GM18909 (cell line): Measurements from ENCODE around the gene MIB2.
A peak's percentile ranks its signal among the peaks of the same experiment; 100 is the strongest.
"Not testable (repeated sequence)": the region's sequence is repeated elsewhere in the genome, so short reads cannot be mapped to it uniquely, and the experiment has no call there.

Source experiments
- ATAC-seq: cut with Tn5 transposase; IDR thresholded peaks from one replicate; pipeline ENCODE4 v1.9.1; 2021; ENCODE audit warnings: mild to moderate bottlenecking; ENCODE audit not compliant: unreplicated experiment, poor library complexity

The MIB2 gene

DNA sequence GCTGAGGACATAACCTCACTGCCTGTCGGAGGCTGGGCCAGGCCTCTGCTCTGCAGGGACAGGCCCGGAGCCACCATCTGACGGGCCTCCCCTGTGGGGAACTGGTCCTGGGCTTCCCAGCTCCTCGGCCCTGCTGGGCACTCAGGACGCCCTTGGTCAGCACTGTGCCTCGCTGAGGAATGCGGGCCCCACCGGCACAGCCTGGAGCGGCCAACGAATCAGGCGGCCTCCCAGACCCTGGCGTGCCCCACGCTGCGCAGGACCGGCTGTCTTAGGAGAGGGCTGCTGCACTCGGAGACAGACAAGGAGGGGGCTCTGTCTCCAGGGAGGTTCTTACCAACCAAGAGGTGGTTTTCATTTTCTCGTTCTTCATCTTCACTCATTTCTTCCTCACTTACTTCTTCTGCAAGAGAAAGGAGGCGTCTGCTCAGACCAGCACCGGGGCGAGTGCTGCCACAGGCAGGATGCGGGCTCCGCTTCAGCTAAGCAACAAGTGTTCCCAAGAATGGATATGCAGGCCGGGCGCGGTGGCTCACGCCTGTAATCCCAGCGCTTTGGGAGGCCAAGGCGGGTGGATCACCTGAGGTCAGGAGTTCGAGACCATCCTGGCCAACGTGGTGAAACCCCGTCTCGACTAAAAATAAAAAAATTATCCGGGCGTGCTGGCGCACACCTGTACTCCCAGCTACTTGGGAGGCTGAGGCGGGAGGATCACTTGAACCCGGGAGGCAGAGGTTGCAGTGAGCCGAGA, 25.6 kb downstream of the MIB2 start:
- ATAC-seq: not testable (repeated sequence)

DNA sequence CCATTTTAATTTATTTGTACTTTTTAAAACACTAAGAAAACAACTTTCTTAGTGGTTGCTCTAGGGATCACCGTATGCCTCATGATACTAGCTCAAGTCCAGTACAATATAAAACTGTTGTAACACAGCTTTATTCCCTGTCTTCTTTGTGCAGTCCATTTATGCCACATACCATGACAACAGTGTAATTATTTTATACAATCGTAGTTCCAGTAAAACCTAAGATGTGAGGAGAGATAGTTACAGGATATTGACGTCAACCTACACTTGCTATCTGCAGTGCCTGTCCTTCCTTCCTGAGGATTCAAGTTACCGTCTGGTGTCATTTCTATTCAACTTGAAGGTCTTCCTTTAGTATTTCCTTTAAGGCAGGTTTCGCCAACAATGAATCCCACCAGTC, 31.0 kb downstream of the MIB2 start:
- ATAC-seq: not testable (repeated sequence)

DNA sequence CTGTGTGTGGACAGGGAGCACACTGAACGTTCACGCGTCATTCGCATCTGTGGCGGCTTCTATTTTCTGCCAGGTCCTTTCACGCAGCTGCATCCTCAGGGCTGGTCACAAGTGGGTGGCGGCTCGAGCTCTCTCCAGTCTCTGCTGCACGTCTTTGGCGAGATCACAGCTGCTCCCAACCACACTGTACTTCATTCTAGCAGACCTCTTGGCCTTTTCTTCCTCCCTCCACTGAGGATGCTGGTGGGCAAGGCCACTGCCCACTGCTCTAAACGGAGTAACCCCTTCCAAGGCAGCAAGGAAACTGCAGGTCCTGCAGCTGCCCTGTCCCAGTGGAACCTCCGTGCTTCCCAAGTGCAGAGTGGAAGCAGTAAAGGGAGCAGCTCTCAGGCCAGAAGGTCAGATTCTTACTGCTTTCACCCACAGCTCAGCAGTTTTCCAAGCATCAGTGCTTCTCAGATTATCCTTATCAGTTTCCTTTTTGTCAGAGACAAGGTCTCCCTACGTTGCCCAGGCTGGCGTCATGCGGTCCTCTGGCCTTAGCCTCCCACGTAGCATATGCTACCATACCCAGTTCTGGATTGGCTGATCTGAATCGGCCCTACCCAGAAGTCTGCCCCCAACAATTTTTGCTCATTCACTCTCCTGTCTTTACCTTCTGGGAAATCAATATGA, 32.4 kb downstream of the MIB2 start:
- not testable (repeated sequence) for ATAC-seq

DNA sequence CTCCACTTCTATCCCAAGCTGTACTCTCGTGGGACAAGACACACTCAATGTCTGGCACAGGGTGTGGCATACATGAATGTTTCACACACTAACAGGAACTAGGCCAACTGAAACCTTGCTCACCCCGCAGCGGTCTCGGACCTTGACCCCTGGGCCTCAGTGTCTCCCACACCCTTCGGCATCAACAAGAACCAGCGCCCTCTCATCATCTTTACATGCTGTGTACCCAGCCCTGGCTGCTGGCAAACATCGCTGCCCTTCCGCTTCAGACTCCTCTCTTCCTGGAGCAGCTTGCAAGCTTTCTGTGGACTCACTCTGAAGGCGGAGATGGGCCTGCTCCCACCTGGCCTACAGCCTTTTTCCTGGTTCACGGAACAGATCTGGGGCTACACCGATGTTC, 33.0 kb downstream of the MIB2 start:
- ATAC-seq: not testable (repeated sequence)

DNA sequence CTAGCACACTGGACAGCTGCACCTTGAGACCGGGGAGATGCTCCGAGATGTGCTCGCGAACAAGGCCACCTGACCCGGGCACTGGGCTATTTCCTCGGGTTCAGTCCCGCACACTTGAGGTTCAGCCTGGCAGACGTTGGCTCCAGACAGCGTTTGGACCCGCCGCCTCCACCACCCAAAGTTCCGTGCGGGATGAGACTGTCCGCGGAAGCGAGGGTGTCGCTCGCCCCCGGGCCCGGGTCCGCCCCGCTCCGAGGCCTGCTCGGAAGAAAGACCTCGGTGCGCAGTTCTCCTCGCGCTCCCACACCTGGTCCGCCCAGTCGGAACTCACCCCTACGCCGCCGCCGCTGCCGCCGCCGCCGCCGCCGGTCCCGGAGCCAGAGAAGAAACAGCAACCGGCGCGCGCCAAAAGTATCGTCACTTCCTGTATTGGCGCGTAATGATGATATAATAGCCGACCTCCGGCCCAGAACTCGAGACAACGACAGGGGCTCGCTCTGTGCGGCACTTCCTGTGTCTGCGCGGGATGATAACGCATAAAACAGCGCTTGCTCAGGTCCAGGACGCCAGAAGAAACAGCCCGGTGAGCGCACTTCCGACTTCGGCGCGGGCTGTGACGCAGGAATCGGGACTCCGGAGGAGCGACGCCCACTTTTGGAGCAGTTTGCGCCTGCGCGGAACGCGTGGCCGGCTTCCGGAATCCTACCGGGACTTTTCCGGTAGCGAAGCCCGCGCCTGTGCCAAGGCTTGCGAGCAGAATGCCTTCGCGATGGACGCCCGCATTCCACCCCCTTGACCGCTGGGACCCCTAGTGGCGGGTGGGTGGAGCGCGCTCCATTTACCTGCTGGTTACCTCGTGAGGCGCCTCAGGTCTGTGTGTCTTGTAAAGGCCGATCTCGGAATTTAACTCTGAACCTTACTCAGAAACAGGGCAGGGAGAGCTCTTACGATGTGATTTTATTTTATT, 43.6 kb downstream of the MIB2 start, which contains the start of gene CDK11B:
Gene CDK11B, minus strand, starts transcription at position 422 of the 967 bp plus-strand sequence. CDS start 1,519 bp downstream, outside the sequence.
- ATAC-seq: peak; percentile 88

DNA sequence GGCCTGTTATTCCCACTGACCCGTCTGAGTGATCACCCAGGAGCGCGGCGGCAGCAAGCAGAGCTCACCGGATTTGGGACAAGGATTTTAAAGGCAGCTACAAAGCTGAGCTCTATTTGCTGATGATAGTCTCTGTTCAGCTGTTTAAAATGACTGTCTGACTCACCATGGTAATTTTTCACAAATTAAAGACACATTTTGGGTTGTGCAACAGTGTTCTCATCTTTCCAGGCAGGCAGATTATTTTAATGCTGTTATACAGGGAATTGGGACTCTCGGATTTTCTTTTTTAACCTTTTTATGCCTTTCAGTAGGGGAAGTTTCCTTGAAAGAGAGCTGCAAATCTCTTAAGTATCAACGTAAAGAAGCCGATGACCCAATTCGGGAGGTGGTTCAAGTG, 47.1 kb downstream of the MIB2 start:
- not testable (repeated sequence) for ATAC-seq

DNA sequence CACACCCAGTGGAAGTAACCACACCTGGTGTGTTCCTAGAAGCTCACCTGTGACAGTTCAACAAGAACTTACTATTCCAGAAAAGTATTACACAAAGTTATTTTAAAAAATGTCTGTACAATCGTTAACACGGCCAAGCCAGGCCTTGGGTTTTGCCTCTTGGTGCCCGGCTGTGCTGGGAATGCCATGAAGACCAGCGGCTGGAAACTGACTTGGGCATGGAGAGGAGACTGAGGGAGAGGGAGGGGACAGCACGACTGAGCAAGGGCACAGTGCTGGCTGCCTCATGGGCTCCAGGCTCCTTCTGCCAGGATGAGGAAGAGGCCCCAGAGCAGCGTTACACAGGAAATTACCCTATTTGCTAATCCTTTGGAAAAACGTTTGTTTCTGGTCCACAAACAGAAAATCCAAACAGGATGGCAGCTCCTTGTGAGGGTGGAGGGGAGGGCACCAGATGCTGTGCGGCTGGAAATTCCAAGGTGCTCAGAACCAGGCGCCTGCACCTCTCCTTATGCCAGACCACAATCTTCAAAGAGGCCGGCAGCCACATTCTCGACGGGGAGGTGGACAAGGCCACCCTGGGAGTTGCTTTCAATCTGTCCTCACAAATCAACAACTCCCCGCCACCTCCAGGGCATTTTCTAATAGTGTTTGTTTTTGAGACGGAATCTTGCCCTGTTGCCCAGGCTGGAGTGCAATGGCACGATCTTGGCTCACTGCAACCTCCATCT, 47.7 kb downstream of the MIB2 start:
- ATAC-seq: not testable (repeated sequence)

DNA sequence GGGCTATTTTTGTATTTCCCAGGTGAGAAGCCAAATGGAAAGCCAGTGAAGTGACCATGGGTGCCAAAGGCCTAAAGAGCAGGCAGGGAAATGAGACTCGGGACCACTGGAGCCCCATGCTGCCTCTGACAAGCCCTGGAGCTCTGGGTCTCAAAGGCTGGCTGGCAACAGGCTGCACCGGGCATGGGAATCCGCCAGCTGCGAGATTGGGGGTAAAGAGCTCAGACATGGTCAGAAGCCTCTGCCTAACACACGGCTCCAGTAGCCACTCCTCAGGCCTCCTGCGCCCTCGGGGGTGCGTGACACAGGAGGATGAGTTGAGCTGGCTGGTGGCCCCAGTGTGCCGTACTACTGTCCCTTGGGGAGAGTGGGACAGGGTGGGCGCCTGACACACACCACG, 49.0 kb downstream of the MIB2 start:
- not testable (repeated sequence) for ATAC-seq

DNA sequence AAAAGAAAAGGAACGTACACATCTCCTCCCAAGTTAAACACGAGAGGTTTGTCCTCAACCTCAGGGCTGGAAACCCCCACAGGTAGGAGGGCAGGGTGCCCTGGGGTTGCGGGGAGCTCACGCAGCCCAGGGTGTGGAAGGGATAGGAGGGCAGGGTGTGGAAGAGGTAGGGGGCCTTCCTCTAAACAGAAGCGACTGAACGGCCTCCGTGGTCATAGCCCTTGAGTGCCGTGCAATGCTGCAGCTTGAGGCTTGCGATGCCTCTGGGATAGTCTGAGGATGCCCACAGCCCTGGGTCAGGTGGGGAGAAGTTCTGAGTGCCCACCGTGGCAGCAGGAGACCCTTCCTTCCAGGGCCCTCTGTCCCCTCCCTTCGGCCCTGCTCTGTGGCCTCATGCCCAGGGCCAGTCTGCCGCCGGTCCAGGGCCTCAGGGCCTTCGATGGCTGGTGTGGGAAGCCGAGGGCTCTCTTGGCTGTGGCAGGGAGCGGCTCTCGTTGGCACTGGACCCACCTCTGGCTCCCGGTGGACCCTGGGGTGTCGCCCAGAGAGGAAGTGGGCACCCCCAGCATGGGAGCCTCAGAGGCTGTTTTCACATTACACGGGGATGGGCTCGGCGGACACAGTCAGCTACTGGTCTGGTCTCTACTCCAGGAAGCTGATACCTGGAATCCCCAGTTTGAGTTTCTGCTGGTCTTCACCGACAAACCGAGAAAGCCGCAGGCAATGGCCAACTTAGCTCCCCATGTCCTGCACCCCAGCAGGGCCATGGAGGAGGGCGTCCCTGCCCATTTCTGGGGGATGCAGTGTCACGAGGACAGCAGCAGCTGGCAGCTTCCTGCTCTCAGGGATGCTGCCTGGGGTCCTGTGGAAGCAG, 49.9 kb downstream of the MIB2 start:
- no peak for ATAC-seq

DNA sequence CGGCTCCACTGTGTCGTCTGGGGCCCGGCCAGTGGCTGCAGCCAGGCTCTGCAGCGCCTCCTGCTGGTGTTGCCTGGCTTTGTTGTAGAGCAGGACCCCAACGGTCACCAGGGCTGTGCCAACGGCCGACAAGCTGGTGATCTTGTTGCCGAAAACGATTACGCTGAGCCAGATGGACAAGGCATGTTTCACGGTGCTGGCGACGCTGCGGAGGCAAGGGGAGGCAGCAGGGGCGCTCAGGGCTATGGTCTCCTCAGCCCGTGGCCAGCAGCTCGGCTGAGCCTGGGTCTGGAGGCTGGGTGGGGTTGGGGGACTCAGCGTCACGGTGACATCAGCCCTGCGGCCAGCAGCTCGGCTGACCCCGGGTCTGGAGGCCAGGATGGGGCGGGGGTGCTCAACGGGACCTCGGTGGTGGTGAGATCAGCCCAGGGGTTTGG, 50.5 kb downstream of the MIB2 start:
- no peak for ATAC-seq

DNA sequence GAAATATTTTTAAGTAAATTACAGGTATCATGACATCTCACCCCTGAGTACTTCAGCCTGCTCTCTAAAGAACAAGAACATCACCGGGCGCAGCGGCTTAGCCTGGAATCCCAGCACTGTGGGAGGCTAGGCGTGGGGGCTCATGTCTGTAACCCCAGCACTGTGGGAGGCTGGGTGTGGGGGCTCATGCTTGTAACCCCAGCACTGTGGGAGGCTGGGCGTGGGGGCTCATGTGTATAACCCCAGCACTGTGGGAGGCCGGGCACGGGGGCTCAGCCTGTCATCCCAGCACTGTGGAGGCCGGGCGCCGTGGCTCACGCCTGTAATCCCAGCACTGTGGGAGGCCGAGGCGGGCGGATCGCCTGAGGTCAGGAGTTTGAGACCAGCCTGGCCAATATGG, 51.2 kb downstream of the MIB2 start:
- no peak for ATAC-seq

DNA sequence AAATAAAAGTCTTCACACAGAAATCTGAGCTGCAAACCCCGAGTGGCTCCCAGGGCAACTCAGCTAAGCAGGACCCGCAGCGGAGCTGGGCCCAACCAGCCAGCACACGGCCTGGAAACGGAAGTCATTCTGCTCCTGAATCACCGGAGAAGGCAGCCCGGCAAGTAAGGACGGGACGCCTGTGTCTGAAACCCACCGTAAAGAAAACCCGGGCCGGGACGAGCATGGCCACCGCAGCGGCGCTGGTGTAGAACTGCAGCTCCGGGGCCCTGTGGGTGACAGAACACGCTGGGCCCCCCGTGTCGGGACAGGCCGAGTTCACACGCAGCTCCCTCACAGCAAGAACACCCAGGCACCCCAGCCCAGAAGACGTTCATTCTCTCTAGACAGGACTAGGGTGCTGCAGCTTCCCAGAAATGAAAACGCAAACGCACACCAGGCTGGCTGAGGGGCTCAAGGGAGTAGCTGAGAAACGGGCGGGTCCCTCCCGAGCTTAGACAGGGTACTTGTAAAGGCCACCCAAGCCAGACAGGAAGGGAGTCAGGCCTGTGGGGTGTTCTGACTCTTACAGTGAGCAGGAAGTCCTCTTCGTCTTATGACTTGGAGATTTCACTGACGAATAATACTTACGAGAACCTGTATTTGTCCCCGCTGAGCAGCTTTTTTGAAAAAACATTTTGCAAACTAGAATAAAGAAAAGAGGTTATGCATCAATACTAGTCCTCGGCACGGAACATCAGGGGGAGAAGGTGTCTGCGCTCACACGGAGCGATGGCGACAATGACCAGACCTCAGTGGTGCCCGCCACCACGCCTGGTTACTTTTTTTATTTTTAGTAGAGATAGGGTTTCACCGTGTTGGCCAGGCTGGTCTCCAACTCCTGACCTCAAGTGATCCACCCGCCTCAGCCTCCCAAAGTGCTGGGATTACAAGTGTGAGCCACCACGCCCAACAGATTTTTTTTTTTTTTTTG, 54.5 kb downstream of the MIB2 start:
- no peak for ATAC-seq

DNA sequence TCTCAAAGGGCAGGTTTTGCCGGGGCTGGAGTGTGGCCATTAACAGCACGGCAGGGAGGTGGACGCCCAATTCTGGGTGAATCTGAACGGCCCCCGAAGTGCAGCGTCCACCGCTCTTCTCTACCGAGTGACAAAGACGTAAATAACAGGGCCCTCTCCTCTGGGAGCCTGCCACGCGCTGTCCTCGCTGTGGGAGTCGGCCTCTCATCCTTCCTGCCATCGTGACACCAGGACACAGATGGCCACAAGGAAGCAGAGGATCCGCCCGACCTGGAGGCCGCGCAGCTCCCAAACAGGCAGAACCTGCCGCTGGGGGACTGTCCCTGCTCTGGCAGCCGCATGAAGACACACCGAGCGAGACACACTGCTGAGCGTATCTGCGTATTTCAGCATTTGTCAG, 55.6 kb downstream of the MIB2 start:
- no peak for ATAC-seq

DNA sequence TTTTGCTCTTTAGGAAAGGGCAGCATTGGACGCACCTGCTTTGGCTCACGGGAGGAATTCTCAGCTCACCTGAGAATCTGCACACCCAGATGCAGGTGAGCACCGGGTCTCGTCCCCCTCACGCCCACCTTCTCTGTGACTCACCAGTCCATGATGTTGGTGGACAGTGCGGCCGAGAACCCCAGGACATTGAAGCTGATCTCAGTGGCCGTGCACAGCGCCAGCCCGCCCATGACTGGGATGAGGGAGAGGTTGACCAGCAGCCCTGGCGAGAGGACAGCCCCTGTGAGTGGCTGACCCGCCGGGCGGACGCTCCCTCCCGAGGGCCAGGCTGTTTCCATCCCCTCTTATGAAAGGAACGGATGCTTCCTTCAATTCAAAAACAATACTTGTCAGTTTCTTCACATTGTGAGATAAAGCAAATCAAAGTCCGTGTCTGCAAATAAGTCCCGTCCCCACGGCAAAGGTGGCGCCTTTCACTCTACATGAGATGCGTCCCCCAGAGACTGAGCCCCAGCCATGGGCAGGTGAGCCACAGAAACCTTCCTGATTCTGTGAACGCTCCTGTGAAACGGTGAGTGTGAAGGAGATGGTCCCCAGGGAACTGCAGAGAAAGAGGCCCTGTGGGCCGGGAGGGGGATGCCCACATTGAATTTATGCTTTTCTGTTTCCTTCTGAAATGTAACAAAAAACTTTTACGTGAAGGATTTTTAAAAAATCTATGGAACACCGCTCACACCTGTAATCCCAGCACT, 56.2 kb downstream of the MIB2 start:
- ATAC-seq: no peak

DNA sequence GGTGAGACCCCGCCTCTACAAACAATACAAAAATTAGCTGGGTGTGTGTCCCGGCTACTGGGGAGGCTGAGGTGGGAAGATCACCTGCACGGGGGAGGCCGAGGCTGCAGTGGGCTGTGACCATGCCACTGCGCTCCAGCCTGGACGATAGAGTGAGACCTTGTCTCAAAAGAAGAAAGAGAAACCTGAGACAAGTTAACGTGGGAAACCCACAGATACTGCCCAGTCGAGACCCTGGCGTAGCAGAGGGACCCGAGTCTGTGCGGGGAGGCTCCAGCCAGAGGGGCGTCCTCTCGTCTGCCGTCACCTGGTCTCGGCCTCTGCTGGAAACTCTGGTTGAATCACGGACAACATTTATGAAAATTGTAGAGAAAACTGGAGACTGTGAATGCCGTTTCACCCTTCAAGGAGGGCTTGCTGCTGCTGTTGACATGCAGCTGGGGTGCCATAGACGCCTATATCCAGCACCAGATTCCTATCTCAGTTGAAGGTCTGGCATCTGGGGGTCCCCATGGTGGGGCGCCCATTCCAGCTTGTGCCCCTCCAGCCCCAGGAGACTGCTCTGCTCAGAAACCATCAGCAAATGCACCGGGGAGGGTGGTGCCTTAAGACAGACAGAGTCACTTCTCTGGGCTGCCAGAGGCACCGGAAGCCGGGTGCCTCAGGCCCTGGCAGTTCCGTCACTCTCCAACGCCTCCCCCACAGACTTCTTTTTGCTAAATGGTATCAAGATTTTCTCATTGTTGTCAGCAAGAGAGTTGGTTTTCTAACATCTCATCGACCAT, 57.1 kb downstream of the MIB2 start:
- ATAC-seq: no peak

DNA sequence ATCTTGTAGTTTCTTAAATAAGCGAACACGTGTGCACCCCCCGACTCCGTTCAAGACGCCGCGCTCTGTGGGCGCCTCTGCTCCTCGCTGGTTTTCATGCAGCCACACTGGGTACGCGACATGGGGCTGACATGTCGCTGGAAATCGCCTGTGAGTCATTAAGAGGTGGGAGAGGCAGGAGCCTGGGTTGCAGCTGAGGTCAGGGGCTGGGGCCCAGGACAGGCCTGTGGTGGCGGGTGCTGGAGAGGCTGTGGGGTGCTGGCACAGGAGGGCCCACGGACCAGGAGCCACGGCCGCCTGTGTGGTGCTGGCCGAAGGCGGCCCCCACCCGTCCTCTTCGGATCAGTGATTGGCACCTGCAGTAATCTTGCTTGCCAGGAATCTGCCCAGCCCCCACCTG, 59.5 kb downstream of the MIB2 start:
- not testable (repeated sequence) for ATAC-seq
